Measurements from ENCODE around the gene DAGLB. TPM values are rescaled to one million over a fixed set of nuclear protein-coding genes. Genes with fewer than 3 reads are reported as not detected.
"Not testable (repeated sequence)": the region's sequence is repeated elsewhere in the genome, so short reads cannot be mapped to it uniquely, and the experiment has no call there.

DAGLB gene
- total RNA-seq, 6 experiments from 2014 or later = 8.9 to 12.7 (median 11.7) TPM

GRCh38 chr7:6451224-6451705, 3.5 kb upstream of the DAGLB start:
- 81% methylated on average over 6 of the region's 6 CpGs for WGBS (ENCODE audit: insufficient coverage, low coverage, low lambda C conversion rate, missing lambda C conversion rate)
- H3K4me1 ChIP-seq = peaks cover 0 to 11% (median 1%) of the 10 kb centered on the region in 4 donors
- DNase-seq = no peak
- H3K27me3 ChIP-seq = no peaks in the 10 kb centered on the region
- no peak overlapping the region for H3K4me3 ChIP-seq
- no peaks in the 10 kb centered on the region for H3K9me3 ChIP-seq
- intact Hi-C loops (cut with DNase I) = no loop called here
- no peak overlapping the region for H3K27ac ChIP-seq
- H3K36me3 ChIP-seq = no peaks in the 10 kb centered on the region
- ATAC-seq = no peak
- TF ChIP-seq CTCF (IDR thresholded peaks at IDR 0.05) = no peak
- no peak for TF ChIP-seq POLR2A (IDR thresholded peaks at IDR 0.05)

- H3K27me3 ChIP-seq; H3K36me3 ChIP-seq; ATAC-seq; H3K4me3 ChIP-seq; H3K27ac ChIP-seq; DNase-seq; H3K9me3 ChIP-seq; intact Hi-C loops (cut with DNase I): not testable (repeated sequence)
- H3K4me1 ChIP-seq = peaks cover 0 to 11% (median 1%) of the 10 kb centered on the region in 4 donors
- 73% methylated on average over 6 of the region's 10 CpGs for WGBS (ENCODE audit: insufficient coverage, low coverage, low lambda C conversion rate, missing lambda C conversion rate)
Measured at GRCh38 chr7:6450591-6450990, 2.8 kb upstream of the DAGLB start.

GRCh38 chr7:6449884-6450283, 2.1 kb upstream of the DAGLB start:
- H3K9me3 ChIP-seq; H3K36me3 ChIP-seq; H3K27ac ChIP-seq; H3K4me3 ChIP-seq; intact Hi-C loops (cut with DNase I); ATAC-seq; H3K27me3 ChIP-seq: not testable (repeated sequence)
- DNase-seq = peak in 1 of 3 donors; percentile 55
- H3K4me1 ChIP-seq = peaks cover 0 to 11% (median 1%) of the 10 kb centered on the region in 4 donors
- 23% methylated on average over 5 of the region's 11 CpGs for WGBS (ENCODE audit: insufficient coverage, low coverage, low lambda C conversion rate, missing lambda C conversion rate)

- no peak for TF ChIP-seq POLR2A (IDR thresholded peaks at IDR 0.05)
- TF ChIP-seq CTCF (IDR thresholded peaks at IDR 0.05) = no peak
Measured at GRCh38 chr7:6448943-6449543, 1.3 kb upstream of the DAGLB start.

GRCh38 chr7:6446838-6447580, 745 bp downstream of the DAGLB start:
- ATAC-seq = peak; percentile 15 to 43 (median 28)
- Histone ChIP-seq H3K27me3 (no peaks in the 10 kb centered on the region), H3K36me3 (peaks cover 0 to 21% (median 2%) of the 10 kb centered on the region in 4 donors), H3K9me3 (no peaks in the 10 kb centered on the region), H3K4me3 (peak overlapping the region; percentile 71 to 97 (median 87)), H3K4me1 (peaks cover 0 to 11% (median 1%) of the 10 kb centered on the region in 4 donors), H3K27ac (peak overlapping the region; percentile 72 to 91 (median 82))
- no peak for TF ChIP-seq POLR2A (IDR thresholded peaks at IDR 0.05)
- TF ChIP-seq CTCF (IDR thresholded peaks at IDR 0.05) = no peak
- 18% methylated on average over 17 of the region's 29 CpGs for WGBS (ENCODE audit: insufficient coverage, low coverage, low lambda C conversion rate, missing lambda C conversion rate)
- intact Hi-C loops (cut with DNase I) = no loop called here
- DNase-seq = peak; percentile 68 to 82 (median 72)

More at GRCh38 chr7:6448943-6449543, 1.3 kb upstream of the DAGLB start:
- H3K27ac ChIP-seq = peak overlapping the region; percentile 72 to 91 (median 82)
- peaks cover 0 to 11% (median 1%) of the 10 kb centered on the region in 4 donors for H3K4me1 ChIP-seq
- DNase-seq (no peak), ATAC-seq (no peak)
- WGBS (ENCODE audit: insufficient coverage, low coverage, low lambda C conversion rate, missing lambda C conversion rate) = 77% methylated on average over 12 of the region's 16 CpGs
- intact Hi-C loops (cut with DNase I) = no loop called here
- no peaks in the 10 kb centered on the region for H3K27me3 ChIP-seq
- H3K36me3 ChIP-seq = peaks cover 0 to 16% (median 2%) of the 10 kb centered on the region in 4 donors
- H3K9me3 ChIP-seq = no peaks in the 10 kb centered on the region
- no peak overlapping the region for H3K4me3 ChIP-seq

Data from right lobe of liver (tissue), 6 donors.